Lung (tissue), 12 donors: ENCODE results near the gene VCAN. TPM values are rescaled to one million over a fixed set of nuclear protein-coding genes. Genes with fewer than 3 reads are reported as not detected.
A peak's percentile ranks its signal among the peaks of the same experiment; 100 is the strongest.
"Not testable (repeated sequence)": the region's sequence is repeated elsewhere in the genome, so short reads cannot be mapped to it uniquely, and the experiment has no call there.

Source experiments
- ATAC-seq: fragments of 200-7000 bp; cut with Tn5 transposase; one replicate; pipeline ENCODE4 v1.9.1; 2020; ENCODE audit warnings: moderate number of reproducible peaks; ENCODE audit not compliant: insufficient read depth, low FRiP score
- DNase-seq, 3 donors: peaks; one replicate each; pipeline ENCODE4 v3.0.0-alpha.2; 2013 to 2017
- H3K27ac ChIP-seq, 2 donors: one replicate each; pipeline ENCODE4 v1.5.1; 2013; ENCODE audit warnings: mild to moderate bottlenecking in 2 of 2, moderate library complexity in 2 of 2, control low read depth in 1 of 2, inconsistent platforms in 1 of 2, low read depth in 1 of 2, low read length in 1 of 2
- H3K27me3 ChIP-seq, 3 donors: one replicate each; pipeline ENCODE4 v1.5.1; 2013; ENCODE audit warnings: low read length in 2 of 3; ENCODE audit not compliant: control insufficient read depth in 3 of 3, insufficient read depth in 3 of 3
- H3K36me3 ChIP-seq, 4 donors: one replicate each; pipeline ENCODE4 v1.5.1; 2013; ENCODE audit warnings: low read length in 4 of 4, mild to moderate bottlenecking in 1 of 4, moderate library complexity in 1 of 4; ENCODE audit not compliant: control insufficient read depth in 4 of 4, insufficient read depth in 4 of 4
- H3K4me1 ChIP-seq, 5 donors: one replicate each; pipeline ENCODE4 v1.5.1; 2013; ENCODE audit warnings: low read length in 5 of 5, mild to moderate bottlenecking in 2 of 5, moderate library complexity in 1 of 5; ENCODE audit not compliant: control insufficient read depth in 5 of 5, insufficient read depth in 5 of 5
- H3K4me3 ChIP-seq: one replicate; pipeline ENCODE4 v1.5.1; 2013; ENCODE audit warnings: mild to moderate bottlenecking, control low read depth, moderate library complexity
- H3K9ac ChIP-seq, 2 donors: one replicate each; pipeline ENCODE4 v1.5.1; 2013; ENCODE audit warnings: low read length in 2 of 2, control low read depth in 1 of 2; ENCODE audit not compliant: insufficient read depth in 1 of 2
- H3K9me3 ChIP-seq, 4 donors: one replicate each; pipeline ENCODE4 v1.5.1; 2013; ENCODE audit warnings: low read length in 3 of 4, mild to moderate bottlenecking in 1 of 4, moderate library complexity in 1 of 4; ENCODE audit not compliant: control insufficient read depth in 4 of 4, insufficient read depth in 3 of 4
- WGBS, 2 donors: extraction: QIAGEN DNeasy Blood & Tissue Kit; methylation state at CpG; one replicate each; pipeline ENCODE4 v1.1.7; 2013; 5-methylcytosine and 5-hydroxymethylcytosine counted together
- polyA plus RNA-seq, 2 donors: library from polyadenylated mRNA; stranded (reverse); fragments of 200-250 nt; gene quantifications; one replicate each; pipeline ENCODE4 v1.2.1, GENCODE V29; 2013
- total RNA-seq, 2 donors: library from RNA; depleted of rRNA in 1 of 2; stranded (reverse); fragments of >200 nt in 1 of 2; gene quantifications; one replicate each; pipeline ENCODE4 v1.2.1, GENCODE V29; 2014 to 2021
- TF ChIP-seq, protein P1 (sequence below): IDR thresholded peaks from 2 replicates; pipeline ENCODE4 v1.5.1; 2012; ENCODE audit warnings: mild to moderate bottlenecking; ENCODE audit errors: control extremely low read depth, extremely low read depth
- donor health status: control.
- donor health status: control.
- donor health status: Bipolar disorder and iron deficiency.
- donor health status: healthy.
- donor health status: DM: yes; HTN: yes; CAD: no.

The VCAN gene
- total and polyA plus RNA-seq, 4 donors: 11.6 to 276 (median 156) TPM

DNA sequence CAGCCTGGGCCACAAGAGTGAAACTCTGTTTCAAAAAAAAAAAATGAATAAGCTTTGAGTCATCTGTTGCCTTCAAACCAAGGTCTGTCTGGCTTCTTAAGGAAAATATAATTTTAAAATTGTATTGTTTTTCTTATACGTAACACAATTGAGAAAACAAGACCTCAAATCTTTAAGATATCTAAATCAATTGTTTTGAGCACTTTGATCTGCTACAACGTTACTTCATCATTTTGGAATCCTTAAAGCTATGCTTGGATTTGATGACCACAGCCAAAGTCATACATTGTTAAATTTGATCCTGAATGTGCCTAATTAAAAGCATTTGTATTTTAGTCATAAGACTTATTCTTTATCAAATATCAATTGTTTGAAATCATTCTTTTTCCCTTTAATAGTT is 37.7 kb upstream of the VCAN start:
- Histone ChIP-seq H3K9ac (no peak overlapping the region), H3K27ac (no peak overlapping the region), H3K36me3 (no peaks in the 10 kb centered on the region), H3K4me3 (no peak overlapping the region), H3K4me1 (no peaks in the 10 kb centered on the region), H3K27me3 (no peaks in the 10 kb centered on the region), H3K9me3 (no peaks in the 10 kb centered on the region)
- ATAC-seq (no peak), DNase-seq (no peak)
- 48 to 91% methylated on average over 2 of the region's 2 CpGs for WGBS, 2 donors
- TF ChIP-seq, protein P1, sequence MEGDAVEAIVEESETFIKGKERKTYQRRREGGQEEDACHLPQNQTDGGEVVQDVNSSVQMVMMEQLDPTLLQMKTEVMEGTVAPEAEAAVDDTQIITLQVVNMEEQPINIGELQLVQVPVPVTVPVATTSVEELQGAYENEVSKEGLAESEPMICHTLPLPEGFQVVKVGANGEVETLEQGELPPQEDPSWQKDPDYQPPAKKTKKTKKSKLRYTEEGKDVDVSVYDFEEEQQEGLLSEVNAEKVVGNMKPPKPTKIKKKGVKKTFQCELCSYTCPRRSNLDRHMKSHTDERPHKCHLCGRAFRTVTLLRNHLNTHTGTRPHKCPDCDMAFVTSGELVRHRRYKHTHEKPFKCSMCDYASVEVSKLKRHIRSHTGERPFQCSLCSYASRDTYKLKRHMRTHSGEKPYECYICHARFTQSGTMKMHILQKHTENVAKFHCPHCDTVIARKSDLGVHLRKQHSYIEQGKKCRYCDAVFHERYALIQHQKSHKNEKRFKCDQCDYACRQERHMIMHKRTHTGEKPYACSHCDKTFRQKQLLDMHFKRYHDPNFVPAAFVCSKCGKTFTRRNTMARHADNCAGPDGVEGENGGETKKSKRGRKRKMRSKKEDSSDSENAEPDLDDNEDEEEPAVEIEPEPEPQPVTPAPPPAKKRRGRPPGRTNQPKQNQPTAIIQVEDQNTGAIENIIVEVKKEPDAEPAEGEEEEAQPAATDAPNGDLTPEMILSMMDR: no peak

DNA sequence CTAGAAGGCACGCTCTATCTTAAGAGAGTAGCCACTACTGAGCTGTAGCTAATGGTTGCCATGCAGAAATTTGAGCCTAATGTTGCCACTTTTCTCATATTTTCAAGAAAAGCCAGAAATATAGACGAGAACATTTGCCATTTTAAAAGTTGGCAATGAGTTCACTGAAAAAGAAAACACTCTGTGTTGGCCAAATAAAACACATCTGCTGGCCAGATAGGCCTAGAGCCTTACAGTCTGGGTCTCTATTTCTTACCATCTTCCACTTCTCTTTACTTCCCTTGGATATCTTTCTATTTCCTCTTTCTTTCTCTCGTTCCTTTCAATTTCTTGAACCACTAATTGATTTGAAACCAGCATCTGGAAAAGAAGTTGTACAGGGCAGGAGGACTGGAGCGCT is 36.6 kb upstream of the VCAN start:
- no peaks in the 10 kb centered on the region for H3K9me3 ChIP-seq
- no peak overlapping the region for H3K9ac ChIP-seq
- 61 to 83% methylated on average over 4 of the region's 4 CpGs for WGBS, 2 donors
- TF ChIP-seq, protein P1: no peak
- no peak overlapping the region for H3K27ac ChIP-seq
- H3K4me3 ChIP-seq: no peak overlapping the region
- DNase-seq (peak in 1 of 3 donors; percentile 52), ATAC-seq (no peak)
- H3K36me3 ChIP-seq: no peaks in the 10 kb centered on the region
- H3K27me3 ChIP-seq: no peaks in the 10 kb centered on the region
- no peaks in the 10 kb centered on the region for H3K4me1 ChIP-seq

DNA sequence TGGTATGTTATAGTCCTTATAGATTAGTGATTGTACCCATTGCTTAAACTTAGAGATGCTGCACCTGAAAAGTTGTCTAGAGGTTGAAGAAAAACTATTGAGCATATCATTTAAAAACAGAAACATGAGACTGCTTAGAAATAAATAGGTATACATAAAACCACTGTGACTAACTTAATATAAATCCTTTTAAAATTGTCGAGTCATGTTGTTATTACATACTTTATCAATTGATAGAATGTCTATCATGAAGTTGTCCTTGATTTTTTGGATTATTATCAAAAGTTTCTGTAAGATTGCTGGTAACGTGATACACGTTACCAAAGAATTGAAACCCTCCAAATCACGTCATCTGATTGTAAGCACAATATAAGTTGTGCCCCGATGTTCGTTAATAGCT is 35.3 kb upstream of the VCAN start:
- Histone ChIP-seq H3K4me1 (no peaks in the 10 kb centered on the region), H3K27me3 (no peaks in the 10 kb centered on the region), H3K9ac (no peak overlapping the region), H3K27ac (no peak overlapping the region), H3K4me3 (no peak overlapping the region), H3K36me3 (no peaks in the 10 kb centered on the region), H3K9me3 (no peaks in the 10 kb centered on the region)
- TF ChIP-seq, protein P1: no peak
- WGBS, 2 donors: 97% methylated on average over 6 of the region's 6 CpGs
- ATAC-seq (no peak), DNase-seq (no peak)

DNA sequence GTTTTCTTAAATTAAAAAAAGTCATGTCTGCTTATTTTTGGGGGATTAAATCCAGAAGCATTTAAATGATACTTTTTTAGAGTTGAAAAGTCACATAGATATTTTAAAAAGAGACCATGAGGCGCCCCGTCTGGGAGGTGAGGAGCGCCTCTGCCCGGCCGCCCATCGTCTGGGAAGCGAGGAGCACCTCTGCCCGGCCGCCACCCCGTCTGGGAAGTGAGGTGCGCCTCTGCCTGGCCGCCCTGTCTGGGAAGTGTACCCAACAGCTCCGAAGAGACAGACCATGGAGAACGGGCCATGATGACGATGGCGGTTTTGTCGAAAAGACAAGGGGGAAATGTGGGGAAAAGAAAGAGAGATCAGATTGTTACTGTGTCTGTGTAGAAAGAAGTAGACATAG is 33.8 kb upstream of the VCAN start:
- H3K4me1 ChIP-seq, DNase-seq, H3K36me3 ChIP-seq, H3K9me3 ChIP-seq, H3K4me3 ChIP-seq, ATAC-seq, H3K27me3 ChIP-seq, H3K27ac ChIP-seq, H3K9ac ChIP-seq: not testable (repeated sequence)
- WGBS, 2 donors: 97 to 98% methylated on average over 17 of the region's 17 CpGs
